Hematopoietic multipotent progenitor cell (in vitro differentiated cells): Measurements from ENCODE around the gene TLK2. TPM values are rescaled to one million over a fixed set of nuclear protein-coding genes. Genes with fewer than 3 reads are reported as not detected.
"Not testable (repeated sequence)": the region's sequence is repeated elsewhere in the genome, so short reads cannot be mapped to it uniquely, and the experiment has no call there.

Experiments used
- DNase-seq, 3 donors: peaks; one replicate each; pipeline ENCODE4 v3.0.0-alpha.2; 2011 to 2015; ENCODE audit warnings: low read depth in 2 of 3, low spot score in 2 of 3
- total RNA-seq: library from RNA; depleted of rRNA; stranded (reverse); fragments of >200 nt; gene quantifications from one replicate; pipeline ENCODE4 v1.2.3, GENCODE V29; 2012

Gene TLK2
- total RNA-seq, 1 donor: 26.7 TPM

DNA sequence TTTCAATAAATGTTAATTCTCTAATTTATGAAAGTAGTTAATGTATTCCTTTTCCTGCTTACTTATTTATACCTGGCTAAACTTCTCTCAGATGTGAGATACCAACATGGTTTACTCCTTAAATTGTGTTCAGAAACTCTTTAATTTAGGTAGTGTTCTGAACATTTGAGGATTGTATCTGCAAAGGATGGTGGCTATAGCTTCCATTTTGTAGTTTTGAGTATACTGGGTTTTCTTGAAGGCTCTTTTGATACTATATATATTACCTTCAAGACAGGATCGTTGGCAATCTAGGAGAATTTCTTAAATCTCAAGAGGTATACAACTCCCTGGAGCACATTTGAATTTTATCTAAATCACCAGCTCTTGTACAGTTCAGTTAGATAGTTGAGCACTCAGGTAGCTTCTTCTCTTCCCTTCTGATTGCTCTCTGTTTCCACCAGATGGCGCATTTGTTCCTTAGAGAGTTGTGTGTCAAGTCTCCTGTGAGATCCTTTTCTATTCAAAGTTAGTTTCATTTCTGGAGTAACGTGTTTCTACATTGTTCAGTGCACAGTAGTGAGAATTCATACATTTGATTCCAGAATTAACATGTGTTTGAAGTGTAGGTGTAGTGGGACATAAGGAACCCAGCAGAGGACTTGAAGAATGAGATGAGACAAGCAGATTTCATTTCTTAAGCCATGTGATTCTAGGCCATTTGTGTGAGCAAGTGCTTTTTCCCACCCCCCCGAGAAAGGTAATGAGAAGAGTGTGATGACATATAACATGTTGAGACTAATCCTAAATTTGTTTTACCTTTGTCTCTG is 74.4 kb downstream of the TLK2 start:
- DNase-seq: peak; percentile 6 to 24 (median 19)

DNA sequence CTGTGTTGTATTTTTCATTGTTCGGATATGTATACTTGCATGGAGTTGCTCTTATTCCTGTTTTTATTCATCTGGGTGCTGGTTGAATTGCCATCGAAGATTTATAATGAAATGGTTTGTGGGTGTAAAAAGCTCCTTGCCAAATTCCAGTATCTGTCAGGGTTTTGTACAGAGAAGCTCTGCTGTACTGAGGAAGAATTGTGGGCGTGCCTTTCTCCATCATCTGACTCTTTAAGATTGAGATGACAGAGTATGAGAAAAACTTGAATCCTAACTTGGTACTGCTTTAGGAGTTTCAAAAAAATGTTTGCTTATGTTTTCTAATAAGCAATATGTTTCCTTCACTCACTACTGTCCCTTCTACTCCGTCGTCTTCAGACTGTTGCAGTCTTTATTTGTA is 78.9 kb downstream of the TLK2 start:
- DNase-seq: not testable (repeated sequence)

DNA sequence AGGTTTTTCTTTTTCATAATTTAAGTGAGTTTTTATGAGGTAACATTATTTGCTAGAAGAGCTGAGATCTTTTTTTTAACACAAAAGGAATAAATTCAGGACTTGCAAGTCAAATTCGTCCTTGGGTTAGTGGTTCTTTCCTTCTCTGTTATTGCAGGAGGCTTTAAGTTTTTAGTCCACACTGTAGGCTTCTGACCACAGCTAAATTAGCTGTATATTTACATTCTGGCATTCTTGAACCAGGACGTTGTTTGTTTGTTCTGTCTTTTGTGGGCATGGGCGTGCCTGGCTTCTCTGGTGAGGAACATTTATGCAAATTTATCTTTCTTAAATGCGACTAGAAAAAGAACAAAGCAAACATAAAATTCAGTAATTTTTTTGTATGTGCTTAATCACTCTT is 80.3 kb downstream of the TLK2 start:
- DNase-seq: not testable (repeated sequence)

DNA sequence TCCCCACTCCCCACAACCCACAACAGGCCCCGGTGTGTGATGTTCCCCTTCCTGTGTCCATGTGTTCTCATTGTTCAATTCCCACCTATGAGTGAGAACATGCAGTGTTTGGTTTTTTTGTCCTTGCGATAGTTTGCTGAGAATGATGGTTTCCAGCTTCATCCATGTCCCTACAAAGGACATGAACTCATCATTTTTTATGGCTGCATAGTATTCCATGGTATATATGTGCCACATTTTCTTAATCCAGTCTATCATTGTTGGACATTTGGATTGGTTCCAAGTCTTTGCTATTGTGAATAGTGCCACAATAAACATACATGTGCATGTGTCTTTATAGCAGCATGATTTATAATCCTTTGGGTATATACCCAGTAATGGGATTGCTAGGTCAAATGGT is 82.3 kb downstream of the TLK2 start:
- DNase-seq: not testable (repeated sequence)

DNA sequence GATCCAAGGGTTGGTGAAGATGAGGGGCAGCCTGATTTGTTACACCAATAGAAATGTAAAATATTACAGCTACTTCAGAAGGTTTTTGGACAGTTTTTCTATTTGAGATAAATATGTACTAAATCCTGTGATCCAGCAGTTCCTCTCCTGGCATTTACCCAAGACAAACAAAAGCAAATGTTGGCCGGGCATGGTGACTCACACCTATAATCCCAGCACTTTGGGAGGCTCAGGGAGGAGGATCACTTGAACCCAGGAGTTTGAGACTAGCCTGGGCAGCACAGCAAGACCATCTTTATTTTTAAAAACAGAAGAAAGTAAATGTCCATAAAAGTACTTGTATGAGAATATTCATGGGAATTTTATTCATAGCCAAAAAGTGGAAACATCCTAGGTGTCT is 84.0 kb downstream of the TLK2 start:
- DNase-seq: no peak

DNA sequence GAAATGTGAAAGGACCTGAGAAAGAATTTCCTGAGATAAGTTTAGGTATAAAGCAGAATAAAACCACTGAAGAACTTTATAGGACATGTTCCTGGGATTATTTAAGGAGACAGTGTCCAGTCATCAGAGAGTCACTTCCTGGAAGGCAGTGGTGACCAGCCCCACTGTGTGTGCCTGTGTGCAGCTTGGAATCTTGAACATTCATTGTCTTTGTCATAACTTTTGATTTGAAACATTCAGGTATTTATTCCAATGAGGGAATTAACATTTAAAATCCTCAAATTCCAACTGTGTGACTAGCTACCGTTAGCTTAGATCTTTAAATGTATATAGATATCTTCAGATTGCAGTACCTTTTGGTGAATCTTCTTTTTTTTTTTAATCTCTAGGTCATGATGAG is 87.2 kb downstream of the TLK2 start:
- DNase-seq: no peak

DNA sequence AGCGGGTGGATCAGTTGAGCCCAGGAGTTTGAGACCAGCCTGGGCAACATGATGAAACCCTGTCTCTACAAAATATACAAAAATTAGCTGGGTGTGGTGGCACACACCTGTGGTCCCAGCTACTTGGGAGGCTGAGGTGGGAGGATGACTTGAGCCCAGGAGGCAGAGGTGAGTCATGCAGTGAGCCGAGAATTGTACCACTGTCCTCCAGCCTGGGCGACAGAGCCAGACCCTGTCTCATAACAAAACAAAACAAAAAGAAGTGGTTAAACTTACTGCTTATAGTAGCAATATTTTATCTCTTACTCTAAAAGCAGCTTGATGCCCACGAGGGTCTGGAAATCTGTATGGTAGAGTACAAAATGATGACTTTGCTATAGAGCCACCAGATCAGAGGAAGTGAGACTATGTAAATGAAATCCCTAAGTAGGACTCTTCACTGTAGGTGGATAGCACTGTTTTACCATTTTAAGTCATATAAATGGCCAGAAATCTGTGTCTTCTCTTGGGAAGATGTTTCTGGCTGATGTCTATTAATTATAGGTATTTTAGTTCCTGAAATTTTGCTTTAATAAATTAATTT is 88.5 kb downstream of the TLK2 start:
- DNase-seq: no peak

DNA sequence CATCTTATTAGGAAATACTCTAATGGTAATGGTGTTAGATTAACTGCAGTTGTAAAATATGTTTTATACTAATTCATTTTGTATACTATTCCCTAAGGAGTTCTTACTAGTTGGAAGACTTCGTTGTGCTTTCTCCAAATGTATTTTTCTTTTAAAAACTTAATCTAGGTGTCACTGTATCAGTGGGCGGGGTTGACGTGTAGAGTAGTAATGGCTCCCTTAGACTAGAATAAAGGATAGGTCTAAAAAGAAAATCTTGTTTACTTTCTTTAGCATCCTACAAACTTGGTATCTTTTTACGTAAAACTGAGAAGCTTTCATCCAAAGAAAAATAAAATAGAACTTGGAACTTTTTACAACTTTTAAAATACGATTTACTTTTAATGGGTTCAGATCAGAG is 93.9 kb downstream of the TLK2 start:
- DNase-seq: no peak

DNA sequence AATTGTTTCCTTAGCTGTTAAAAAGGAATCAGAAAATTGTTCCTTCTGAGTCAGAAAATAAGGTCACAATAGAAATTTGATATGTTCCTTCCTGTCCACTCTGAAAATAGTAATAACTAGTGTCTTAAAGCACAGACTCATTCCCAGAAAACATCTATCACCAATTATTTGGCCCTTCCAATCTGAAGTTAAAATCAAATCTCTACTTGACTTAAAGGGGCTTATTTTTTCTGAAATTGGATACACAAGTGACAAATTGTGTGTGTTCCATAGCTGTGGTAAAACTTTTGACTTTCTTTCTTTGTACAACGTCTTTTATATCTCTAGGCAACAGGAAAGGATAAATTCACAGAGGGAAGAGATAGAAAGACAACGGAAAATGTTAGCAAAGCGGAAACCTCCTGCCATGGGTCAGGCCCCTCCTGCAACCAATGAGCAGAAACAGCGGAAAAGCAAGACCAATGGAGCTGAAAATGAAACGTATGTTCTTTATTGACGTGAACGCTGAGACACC is 94.3 kb downstream of the TLK2 start:
- no peak for DNase-seq

DNA sequence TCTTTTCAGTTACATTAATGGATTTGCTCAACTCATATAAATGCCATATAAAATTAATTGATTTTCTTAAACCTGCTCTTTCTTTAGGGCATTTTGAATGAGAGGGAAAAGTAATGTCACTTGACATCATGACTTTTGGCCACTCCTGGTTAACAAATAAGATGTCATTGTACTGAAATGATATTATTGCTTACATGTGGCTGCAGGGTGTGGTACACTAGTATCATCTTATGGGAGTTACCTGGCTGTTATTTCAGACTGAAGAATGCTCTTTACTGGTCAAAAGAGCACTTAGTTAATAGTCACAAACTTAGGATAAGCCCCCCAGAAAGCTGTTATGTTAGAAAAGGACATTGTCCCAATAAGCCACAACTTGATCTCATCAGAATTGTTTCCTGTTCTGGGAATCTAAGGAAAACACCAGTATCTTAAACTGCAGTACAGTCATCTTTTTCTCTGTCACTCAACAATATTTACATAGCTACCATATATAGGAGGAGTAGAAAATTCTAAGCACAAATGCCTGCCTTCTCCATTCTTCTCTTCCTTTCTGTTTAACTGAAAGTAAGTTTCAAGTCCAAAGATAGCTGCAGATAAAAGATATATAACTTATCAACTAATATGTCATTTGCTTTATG is 95.0 kb downstream of the TLK2 start:
- DNase-seq: no peak

DNA sequence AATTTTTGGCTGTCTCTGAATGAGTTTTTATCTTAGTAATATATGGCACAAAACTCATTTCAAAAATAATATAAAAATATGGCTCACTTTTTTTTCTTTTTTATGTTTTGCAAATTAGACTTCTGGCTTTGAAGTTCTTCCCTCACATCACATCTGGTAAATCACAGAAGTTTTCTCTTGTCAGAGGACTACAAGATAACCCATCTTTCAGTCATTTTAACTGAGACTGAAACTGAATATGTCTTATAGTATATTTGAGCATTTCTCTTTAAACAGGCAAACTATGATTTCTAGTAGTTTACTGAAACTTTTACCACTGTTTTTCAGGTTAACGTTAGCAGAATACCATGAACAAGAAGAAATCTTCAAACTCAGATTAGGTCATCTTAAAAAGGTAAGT is 97.8 kb downstream of the TLK2 start:
- DNase-seq: no peak

DNA sequence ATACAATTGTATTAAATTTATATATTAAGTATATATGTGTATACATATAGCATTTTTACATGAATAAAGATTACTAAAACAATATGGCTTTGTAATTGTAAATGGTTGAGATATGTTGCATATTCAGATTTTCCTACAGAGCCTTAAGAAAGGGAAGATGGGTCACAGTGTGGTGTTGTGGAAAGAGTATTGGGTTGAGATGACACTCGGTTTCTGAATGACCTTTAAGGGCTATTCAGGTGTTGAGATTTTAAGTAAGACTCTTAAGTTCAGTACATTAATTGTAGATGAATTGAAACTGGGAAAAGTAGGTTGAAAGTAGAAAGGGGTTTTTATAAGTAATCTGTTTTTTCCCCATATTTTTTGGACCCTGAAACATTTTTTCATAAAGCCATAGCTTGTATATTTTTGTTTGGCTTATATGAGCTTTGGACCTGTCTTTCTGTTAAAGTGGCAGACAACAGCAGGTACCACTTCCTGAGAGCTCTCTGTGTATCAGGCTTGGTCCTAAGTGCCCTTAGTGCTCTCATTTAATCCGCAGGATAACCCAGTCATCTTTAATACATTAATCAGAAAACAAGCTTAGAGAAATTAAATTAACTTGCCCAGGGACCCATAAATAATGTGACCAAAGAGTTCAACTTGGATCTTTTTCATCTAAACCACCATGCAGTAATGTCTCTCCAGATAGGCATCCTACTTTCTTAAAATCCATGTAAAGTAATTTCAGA is 100.3 kb downstream of the TLK2 start:
- DNase-seq: no peak

DNA sequence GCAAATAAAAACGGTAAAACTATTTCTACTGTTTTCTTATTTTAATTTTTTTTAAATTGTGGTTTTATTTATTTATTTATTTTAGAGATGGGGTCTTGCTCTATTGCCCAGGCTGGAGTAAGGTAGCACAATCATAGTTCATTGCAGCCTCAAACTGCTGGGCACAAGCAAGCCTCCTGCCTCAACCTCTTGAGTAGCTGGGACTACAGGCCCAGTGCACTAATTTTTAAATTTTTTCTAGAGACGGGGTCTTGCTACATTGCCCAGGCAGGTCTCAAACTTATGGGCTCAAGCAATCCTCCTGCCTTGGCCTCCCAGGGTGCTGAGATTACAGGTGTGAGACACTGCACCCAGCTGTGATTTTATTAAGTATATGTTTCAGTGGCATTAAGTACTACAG is 102.3 kb downstream of the TLK2 start:
- DNase-seq: no peak

DNA sequence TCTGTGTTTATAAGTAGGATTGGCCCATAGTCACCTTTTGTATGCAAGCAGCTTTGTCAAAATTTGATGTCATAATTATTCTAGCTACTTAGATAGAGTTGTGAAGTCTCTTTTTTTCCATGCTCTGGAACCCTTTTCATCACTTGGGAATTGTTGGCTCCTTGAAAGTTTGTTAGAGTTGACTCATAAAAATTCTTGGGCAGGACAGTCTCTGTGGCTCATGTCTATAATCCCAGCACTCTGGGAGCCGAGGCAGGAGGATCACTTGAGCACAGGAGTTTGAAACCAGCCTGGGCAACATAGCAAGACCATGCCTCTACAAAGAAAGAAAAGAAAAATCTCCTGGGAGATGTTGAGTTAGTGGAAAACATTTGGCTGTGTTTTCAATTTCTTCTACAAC is 103.1 kb downstream of the TLK2 start:
- no peak for DNase-seq

DNA sequence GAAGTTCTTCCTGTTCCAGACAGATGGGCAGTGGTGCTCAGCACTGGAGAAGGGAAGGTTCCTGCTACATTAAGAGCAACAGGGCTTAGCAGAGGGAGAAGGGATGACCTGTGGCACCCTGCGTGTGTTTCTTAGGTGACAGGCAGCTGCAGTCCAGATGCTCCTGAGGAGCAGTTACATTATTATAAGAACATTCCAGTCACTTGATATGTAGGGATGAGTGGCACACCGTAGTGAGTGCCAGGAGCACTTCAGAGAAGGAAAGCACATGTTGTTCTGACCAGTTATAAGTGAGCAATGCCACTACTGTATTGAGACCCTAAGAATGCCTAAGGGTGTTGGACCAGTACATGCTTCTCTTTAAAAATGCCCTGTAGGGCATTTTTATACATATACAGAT is 108.9 kb downstream of the TLK2 start:
- no peak for DNase-seq

DNA sequence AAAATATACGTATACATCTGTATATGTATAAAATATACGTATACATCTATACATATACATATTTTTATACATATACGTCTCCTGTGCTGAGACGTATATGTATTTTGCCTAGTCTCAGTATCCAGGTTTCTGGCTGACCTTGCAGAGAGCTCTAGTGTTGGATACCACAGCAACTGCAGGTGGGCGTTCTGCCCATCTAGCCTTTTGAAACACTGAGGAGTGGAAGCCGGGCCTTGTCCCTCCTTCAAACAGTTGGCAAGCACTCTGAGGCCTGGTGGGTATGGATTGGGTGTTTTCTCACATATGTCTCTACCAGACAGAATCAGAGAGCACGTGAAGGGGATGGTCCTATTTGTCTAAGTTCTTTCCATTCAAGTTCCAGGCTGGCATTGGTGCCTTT is 109.5 kb downstream of the TLK2 start:
- DNase-seq: no peak

DNA sequence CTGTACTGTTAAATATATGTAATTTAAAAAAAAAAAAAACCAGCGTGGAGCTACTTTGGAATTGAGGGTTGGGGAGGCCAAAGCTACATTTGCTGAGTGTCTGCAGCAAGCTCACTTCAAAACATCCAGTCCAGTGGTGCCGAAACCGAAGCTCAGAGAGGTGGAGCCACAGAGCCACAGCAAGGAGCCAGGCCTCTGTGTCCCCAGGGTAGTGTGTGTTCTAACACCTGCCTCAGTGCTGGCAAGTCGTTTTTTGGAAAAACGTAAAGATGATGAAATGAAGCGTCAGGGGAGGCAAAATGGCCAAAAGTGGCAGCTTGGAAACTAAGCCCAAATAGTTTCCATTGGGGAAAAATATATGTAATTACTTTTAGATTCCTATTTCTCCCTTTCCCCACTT is 112.7 kb downstream of the TLK2 start:
- DNase-seq: no peak

DNA sequence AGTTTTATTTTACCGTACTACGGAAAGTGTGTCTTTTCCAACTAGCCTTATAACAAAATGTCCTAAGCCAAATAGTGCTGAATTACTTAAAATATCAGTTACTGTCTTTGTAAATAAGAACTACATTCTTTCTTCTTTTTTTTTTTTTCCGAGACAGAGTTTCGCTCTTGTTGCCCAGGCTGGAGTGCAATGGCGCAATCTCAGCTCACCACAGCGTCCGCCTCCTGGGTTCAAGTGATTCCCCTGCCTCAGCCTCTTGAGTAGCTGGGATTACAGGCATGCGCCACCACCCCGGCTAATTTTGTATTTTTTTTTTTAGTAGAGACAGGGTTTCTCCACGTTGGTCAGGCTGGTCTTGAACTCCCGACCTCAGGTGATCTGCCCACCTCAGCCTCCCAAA is 113.2 kb downstream of the TLK2 start:
- DNase-seq: not testable (repeated sequence)

DNA sequence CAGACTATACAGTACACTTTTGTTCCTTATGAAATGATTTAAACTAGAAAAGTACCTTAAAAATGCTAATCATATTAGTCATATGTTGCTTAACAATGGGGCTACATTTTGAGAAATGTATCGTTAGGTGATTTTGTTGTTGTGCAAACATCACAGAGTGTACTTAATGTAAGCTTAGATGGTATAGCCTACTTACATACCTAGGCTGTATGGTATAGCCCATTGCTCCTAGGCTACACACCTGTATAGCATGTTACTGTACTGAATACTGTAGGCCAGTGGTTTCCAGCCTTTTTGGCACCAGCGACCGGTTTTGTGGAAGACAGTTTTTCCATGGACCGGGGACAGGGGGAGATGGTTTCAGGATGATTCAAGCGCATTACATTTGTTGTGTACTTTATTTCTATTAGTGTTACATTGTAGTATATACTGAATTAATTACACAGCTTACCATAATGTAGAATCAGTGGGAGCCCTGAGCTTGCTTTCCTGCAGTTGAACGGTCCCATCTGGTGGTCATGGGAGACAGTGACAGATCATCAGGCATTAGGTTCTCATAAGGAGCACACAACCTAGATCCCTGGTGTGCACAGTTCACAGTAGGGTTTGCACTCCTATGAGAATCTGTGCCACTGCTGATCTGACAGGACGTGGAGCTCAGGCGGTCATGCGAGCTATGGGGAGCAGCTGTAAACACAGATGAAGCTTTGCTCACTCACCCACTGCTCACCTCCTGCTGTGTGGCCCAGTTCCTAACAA is 113.9 kb downstream of the TLK2 start:
- no peak for DNase-seq

DNA sequence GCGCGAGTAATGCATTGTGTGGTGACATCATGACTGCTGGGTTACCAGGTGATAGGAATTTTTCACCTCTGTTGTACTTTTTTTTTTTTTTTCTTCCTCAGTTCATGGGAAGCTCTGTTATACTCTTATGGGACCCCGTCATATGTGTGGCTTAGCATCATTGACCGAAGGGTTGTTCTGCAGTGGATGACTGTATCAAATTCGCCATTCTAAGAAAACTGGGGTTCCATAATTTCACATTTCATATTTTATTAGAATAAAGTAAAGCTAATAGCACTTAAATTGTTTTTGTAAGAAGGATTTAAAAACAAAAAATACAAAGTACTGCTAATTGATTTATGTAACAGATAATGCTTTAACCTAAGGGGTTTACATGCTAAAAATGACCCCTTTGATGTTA is 116.9 kb downstream of the TLK2 start:
- DNase-seq: peak in 1 of 3 donors; percentile 21
